ENCODE data around the gene PF4V1.
"Not testable (repeated sequence)": the region's sequence is repeated elsewhere in the genome, so short reads cannot be mapped to it uniquely, and the experiment has no call there.

PF4V1 gene

DNA sequence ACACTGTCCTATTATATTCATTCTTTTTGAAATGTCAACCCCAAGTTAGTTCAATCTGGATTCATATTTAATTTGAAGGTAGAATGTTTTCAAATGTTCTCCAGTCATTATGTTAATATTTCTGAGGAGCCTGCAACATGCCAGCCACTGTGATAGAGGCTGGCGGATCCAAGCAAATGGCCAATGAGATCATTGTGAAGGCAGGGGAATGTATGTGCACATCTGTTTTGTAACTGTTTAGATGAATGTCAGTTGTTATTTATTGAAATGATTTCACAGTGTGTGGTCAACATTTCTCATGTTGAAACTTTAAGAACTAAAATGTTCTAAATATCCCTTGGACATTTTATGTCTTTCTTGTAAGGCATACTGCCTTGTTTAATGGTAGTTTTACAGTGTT is 17.7 kb downstream of the PF4V1 start:
- DNase-seq = peak; percentile 54

GRCh38 chr4:73871511-73872310 is 18.6 kb downstream of the PF4V1 start:
- peak; percentile 21 for DNase-seq

DNA sequence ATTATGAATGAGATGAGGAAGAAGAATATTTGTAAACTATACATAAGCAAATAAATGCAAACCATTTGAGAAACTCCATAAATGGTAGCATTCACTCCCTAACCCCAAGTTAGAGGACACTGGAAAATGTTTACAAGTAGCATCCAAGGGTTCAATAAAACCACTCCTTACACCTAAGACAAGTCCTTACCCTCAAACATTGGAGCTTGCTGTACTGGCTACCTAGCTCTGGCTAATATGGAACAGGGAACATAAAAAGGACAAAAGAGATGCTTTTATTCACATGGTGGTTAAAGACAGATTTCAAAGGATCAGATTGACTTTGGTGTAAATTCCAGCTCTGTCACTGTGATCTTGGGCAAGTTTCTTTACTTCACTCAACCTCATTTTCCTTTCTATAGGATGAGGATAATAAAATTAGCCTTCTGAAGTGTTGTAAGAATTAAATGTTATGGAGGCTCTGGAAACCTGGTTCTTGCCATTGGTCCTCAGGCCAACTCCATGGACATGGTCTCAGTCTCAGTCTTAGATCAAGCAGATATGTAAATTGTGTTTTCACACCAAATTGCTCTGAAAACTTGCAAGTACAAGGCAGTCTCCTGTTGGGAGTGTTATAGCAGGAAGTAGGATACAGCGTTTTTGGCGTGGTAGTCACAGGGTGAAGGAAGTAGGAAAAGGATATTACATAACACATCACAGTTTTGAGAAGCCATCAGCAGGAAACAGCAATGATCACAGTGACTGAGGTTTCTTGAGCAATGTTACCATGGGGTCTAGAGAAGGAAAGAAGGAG is 19.4 kb downstream of the PF4V1 start:
- DNase-seq = peak; percentile 87

- peak; percentile 67 for DNase-seq
These were observed 21.3 kb downstream of the PF4V1 start for GRCh38 chr4:73874386-73874785.

DNA sequence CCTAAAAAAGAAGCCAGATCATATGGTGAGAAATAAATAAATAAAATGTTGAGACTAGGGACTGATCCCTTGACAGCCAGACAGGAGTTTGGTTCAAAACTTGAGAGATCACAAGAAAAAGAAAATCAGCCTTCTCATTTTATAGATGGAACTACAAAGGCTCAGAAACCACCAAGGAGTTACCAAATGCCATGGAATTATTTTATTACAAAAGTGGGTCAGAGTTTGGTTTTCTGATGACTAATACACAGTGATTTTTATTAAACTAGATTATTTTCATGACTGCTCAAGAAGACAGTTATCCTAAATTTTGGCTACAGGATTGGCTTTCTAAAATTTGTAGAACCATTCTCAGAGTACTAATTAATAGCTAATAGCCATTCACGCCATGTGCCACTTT is 22.3 kb downstream of the PF4V1 start:
- DNase-seq = no peak

GRCh38 chr4:73883306-73883705 is 30.2 kb downstream of the PF4V1 start:
- no peak for DNase-seq

DNA sequence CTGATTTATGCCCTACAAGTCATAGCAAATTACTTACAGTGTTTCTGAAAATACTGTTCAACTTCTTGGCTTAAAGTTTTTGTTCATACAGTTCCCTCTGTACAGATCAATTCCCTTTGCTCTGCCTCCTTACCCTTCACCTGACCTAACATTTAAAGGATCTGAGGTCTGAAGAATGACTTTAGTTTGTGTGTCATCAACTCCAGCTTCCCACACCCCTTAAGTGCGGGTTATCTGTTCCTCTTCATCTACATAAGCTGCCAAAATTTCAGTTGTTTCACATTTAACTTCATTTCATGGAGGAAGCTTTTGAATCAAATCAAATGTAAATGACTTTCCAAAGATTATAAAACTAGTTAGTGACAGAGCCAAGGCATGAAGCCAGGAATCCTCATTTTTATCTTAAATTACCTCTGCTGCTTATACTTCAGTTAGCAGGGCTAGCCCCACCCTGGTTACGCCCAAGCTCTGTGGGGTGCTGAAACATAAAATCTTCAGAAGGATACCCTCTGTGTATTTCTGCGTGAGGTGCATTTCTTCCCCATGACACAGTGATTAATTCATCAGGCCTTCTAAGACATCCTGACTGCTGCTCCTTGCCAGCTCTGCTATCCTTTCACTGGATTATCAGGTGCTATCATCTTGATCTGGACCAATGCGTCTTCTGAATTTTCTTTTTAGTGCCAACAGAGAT is 32.6 kb downstream of the PF4V1 start:
- peak; percentile 53 for DNase-seq

- DNase-seq = no peak
These were observed 38.2 kb downstream of the PF4V1 start for GRCh38 chr4:73891326-73891725.

DNA sequence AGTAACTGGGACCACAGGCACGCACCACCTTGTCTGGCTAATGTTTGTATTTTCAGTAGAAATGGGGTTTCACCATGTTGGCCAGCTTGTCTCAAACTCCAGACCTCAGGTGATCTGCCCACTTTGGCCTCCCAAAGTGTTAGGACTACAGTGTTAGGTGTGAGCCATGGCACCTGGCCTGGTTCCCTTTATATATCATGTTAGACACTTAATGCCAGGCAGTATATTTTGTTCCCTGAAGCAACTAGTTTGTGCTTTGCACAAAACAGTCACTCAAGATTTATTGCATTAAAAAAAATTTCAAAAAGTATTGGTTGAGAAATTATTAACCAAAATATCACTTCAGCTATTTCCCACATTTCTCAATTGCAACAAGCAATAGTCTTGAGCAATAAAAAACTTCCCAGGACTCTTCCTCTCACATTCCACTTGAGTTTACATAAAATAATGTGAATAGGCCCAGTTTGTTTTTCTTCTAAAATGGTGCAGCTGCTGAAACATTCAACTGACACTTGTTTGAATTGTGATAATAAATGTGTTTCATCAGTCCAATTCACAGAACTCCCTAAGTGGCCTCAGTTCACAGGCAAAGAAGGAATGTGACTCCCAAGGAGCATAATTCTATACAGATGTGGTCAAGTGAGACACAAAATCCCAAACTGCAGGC is 38.8 kb downstream of the PF4V1 start:
- DNase-seq = peak; percentile 81

GRCh38 chr4:73892966-73893365 is 39.9 kb downstream of the PF4V1 start:
- no peak for DNase-seq

GRCh38 chr4:73894001-73894400 is 40.9 kb downstream of the PF4V1 start:
- DNase-seq = no peak

DNA sequence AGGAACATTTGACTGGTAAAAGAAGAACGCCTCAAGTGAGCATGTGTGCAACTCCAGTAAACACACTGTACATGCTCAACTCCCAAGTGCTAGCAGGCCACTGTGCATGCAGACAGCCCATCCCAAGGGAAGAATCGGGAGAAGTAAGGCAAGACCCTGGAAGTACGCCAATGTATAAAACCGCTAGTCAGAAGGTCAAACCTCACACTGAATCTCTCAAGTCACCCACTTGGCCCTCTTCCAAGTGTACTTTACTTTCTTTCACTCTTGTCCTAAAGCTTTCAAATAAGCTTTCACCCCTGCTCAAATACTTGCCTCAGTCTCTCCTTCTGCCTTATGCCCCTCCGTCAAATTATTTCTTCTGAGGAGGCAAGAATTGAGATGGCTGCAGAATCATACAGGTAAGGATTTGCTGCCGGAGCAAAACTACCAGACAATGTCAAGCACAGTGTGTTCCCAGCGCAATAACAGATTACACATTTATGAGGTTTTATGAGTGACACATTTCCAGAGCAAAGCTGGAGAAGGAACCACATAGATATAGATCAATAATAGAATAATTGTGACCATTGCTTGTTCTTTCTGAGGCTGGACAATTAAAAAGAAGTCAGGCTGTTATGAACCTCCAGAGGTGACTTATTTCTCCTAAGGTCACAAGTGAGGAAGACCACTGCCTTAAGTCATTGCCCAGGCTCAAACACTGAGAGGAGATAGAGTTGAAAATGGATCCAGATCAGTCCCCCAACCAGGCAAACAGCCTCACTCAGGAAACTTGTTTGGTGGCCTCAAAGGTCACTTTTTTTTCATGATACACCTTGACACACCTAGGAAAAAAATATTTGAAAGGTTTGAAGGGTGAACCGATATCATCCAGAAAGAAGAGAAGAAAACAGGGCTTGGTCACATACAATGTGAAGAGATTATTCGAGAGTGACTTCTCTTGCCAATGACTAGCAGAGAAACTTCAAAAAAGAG is 42.4 kb downstream of the PF4V1 start:
- DNase-seq = no peak

GRCh38 chr4:73896416-73896815 is 43.3 kb downstream of the PF4V1 start:
- DNase-seq = no peak

- no peak for DNase-seq
These were observed 44.5 kb downstream of the PF4V1 start for GRCh38 chr4:73897380-73898136.

- DNase-seq = not testable (repeated sequence)
These were observed 46.2 kb downstream of the PF4V1 start for GRCh38 chr4:73899338-73899737.

GRCh38 chr4:73901031-73901430 is 47.9 kb downstream of the PF4V1 start:
- DNase-seq = no peak

GRCh38 chr4:73902038-73902637 is 49.0 kb downstream of the PF4V1 start:
- DNase-seq = peak; percentile 53

- DNase-seq = no peak
These were observed 49.9 kb downstream of the PF4V1 start for GRCh38 chr4:73902817-73903547.
